BJ (cell line): ENCODE results near the gene SHLD1. TPM values are rescaled to one million over a fixed set of nuclear protein-coding genes. Genes with fewer than 3 reads are reported as not detected.
"Not testable (repeated sequence)": the region's sequence is repeated elsewhere in the genome, so short reads cannot be mapped to it uniquely, and the experiment has no call there.

ENCODE experiments used
- CTCF ChIA-PET: fragments of 350-600 bp; formaldehyde crosslinking; extraction: SDS; loops from one replicate; lab custom pipeline; 2021; ENCODE audit warnings: antibody characterized with exemption, inconsistent platforms; lab: Yijun Ruan, JAX
- POLR2A ChIA-PET: fragments of 300-600 bp; sonication (Branson Sonifier 250); formaldehyde crosslinking; extraction: SDS; loops from one replicate; lab custom pipeline; 2021; ENCODE audit warnings: antibody characterized with exemption; lab: Charles Lee
- DNase-seq: peaks from one replicate; pipeline ENCODE4 v3.0.0-alpha.2; 2011; ENCODE audit warnings: low read depth
- H3K27me3 ChIP-seq: 2 replicates; pipeline ENCODE4 v1.6.0; 2011; ENCODE audit warnings: low read length; ENCODE audit not compliant: control insufficient read depth, insufficient read depth
- H3K36me3 ChIP-seq: 2 replicates; pipeline ENCODE4 v1.5.1; 2011; ENCODE audit warnings: low read length; ENCODE audit not compliant: control insufficient read depth, insufficient read depth
- H3K4me3 ChIP-seq: 2 replicates; pipeline ENCODE4 v1.5.1; 2011; ENCODE audit warnings: low read depth, mild to moderate bottlenecking, control low read depth, low read length
- polyA plus RNA-seq: library from polyadenylated mRNA; depleted of rRNA; stranded (reverse); fragments of >200 nt; gene quantifications from 2 replicates; pipeline ENCODE4 v1.2.3, GENCODE V29; 2011
- TF ChIP-seq, protein P1 (sequence below): IDR thresholded peaks from 2 replicates; pipeline ENCODE4 v1.5.1; 2011; ENCODE audit warnings: low read depth, mild to moderate bottlenecking, control low read depth, inconsistent platforms, low read length, moderate library complexity; ENCODE audit not compliant: insufficient read depth

Gene SHLD1
- polyA plus RNA-seq, 1 experiment = 2.0 TPM

DNA sequence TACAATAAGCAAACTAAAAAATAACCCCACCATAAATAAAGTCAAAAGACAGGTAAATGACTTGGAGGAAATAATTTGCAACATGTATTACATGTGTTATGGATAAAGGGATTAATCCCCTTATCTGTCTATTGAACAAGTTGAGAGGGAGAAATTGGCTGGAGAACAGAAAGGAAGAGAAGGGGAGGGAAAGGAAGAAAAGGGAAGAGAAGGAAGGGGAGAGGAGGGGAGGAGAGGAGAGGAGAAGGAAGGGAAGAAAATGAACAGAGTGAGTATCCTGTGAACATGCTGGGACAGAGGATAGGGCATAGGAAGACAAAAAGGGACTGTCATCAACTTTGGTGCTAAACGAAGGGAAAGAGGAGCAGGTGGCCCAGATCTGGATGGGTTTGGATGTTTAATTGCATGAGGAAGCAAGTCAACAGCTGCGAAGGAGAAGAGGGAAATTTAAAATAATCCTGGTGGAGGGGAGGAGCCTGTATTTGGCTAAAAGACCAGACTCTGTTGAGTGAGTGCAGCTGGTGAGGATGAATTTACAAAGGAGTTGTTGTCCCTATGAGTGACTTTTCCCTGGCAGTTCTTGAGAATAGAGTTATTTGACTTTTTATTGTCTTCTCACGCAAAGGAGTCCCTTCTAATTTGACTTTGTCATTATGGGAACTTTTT lies 14.2 kb upstream of the SHLD1 start:
- Histone ChIP-seq H3K4me3 (no peak overlapping the region), H3K27me3 (peaks cover 4% of the 10 kb centered on the region; the same call in 1 of the 2 replicates), H3K36me3 (no peaks in the 10 kb centered on the region)
- POLR2A ChIA-PET = no interaction called here
- DNase-seq = no peak
- CTCF ChIA-PET = no interaction called here
- TF ChIP-seq, protein P1, sequence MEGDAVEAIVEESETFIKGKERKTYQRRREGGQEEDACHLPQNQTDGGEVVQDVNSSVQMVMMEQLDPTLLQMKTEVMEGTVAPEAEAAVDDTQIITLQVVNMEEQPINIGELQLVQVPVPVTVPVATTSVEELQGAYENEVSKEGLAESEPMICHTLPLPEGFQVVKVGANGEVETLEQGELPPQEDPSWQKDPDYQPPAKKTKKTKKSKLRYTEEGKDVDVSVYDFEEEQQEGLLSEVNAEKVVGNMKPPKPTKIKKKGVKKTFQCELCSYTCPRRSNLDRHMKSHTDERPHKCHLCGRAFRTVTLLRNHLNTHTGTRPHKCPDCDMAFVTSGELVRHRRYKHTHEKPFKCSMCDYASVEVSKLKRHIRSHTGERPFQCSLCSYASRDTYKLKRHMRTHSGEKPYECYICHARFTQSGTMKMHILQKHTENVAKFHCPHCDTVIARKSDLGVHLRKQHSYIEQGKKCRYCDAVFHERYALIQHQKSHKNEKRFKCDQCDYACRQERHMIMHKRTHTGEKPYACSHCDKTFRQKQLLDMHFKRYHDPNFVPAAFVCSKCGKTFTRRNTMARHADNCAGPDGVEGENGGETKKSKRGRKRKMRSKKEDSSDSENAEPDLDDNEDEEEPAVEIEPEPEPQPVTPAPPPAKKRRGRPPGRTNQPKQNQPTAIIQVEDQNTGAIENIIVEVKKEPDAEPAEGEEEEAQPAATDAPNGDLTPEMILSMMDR = no peak

DNA sequence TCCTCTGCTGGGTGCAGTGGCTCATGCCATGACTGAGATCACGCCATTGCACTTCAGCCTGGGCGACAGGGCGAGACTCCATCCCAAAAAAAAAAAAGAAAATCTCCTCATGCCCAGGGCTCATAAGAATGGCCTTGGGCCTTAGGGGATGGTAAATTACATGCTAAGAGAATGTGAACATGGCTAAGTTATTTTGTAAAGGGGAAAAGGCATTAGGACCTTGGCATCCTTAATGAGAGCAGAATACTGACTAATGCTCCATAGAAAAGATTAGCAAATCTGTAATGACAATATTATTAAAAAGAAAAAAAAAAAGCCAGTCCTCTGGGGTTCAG lies 12.6 kb upstream of the SHLD1 start:
- DNase-seq = no peak
- no peaks in the 10 kb centered on the region for H3K27me3 ChIP-seq
- CTCF ChIA-PET = no interaction called here
- H3K36me3 ChIP-seq = no peaks in the 10 kb centered on the region
- H3K4me3 ChIP-seq = no peak overlapping the region
- TF ChIP-seq, protein P1 = no peak
- POLR2A ChIA-PET = no interaction called here

DNA sequence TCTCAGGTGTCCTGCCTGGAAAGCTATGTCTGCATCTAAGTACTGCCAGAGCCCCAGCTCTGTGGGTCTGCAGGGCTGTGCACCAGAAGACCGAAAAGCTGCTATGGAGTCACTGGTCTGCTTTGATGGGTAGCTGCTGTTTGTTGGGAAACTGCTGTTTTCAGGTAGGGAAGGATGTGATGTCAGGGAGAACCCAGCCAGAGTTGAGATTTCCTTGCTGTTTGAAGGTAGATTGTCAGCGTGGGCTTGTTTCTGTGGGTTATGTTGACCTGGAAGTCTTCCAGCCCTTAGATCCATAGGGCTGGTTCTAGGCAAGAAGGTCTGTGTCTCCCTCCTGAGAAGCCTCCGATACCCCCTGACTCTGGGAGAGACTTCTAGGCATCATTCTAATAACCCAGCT lies 12.2 kb upstream of the SHLD1 start:
- Histone ChIP-seq H3K4me3 (no peak overlapping the region), H3K36me3 (no peaks in the 10 kb centered on the region), H3K27me3 (no peaks in the 10 kb centered on the region)
- no peak for DNase-seq
- ChIA-PET POLR2A (no interaction called here), CTCF (no interaction called here)
- TF ChIP-seq, protein P1 = no peak

DNA sequence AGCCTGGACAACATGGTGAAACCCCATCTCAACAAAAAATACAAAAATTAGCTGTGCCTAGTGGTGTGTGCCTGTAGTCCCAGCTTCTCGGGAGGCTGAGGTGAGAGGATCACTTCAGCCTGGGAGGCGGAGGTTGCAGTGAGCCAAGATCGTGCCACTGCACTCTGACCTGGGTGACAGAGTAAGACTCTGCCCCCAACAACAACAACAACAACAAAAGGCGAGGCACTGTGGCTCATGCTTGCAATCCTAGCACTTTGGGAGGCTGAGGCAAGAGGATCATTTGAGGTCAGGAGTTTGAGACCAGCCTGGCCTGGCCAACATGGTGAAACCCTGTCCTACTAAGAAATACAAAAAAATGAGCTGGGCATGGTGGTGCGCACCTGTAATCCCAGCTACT lies 9.6 kb upstream of the SHLD1 start:
- H3K27me3 ChIP-seq, CTCF ChIA-PET, H3K36me3 ChIP-seq, DNase-seq, H3K4me3 ChIP-seq, POLR2A ChIA-PET: not testable (repeated sequence)

DNA sequence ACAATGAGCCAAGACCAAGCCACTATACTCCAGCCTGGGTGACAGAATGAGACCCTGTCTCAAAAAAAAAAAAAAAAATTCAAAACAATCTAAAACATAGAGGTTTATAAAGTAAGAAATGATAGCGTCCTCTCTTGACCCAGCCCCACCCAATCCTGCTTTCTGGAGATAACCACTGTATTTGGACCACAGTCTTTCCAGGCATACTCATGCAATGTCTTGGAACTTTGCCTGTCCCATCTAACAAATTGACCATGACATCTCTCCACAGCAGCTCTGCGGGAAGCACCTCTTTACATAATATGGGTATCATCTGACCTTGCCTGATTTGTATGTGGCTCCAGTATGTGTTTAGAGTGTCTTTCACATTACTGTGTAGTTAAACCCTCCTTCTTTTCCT lies 9.1 kb upstream of the SHLD1 start:
- ChIA-PET POLR2A (no interaction called here), CTCF (no interaction called here)
- no peaks in the 10 kb centered on the region for H3K27me3 ChIP-seq
- no peak overlapping the region for H3K4me3 ChIP-seq
- DNase-seq = no peak
- no peaks in the 10 kb centered on the region for H3K36me3 ChIP-seq
- TF ChIP-seq, protein P1 = no peak

DNA sequence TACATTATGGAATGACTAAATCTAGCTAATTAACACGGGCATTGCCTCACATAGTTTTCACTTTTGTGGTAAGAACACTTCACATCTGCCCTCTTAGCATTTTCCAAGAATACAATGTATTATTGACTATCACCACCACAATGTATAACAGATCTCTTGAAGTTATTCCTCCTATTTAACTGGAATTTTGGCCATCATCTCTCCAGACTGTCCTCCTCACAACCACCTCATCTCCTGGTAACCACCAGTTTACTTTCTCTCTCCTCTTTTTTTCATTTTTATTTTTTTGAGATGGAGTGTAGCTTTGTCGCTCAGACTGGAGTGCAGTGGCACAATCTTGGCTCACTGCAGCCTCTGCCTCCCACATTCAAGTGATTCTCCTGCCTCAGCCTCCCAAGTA lies 8.2 kb upstream of the SHLD1 start:
- POLR2A ChIA-PET = no interaction called here

More for the DNA sequence above, 8.2 kb upstream of the SHLD1 start:
- DNase-seq = no peak
- CTCF ChIA-PET = no interaction called here
- Histone ChIP-seq H3K4me3 (no peak overlapping the region), H3K36me3 (no peaks in the 10 kb centered on the region), H3K27me3 (no peaks in the 10 kb centered on the region)
- TF ChIP-seq, protein P1 = no peak
